Measurements from ENCODE around the gene JAK1.
A peak's percentile ranks its signal among the peaks of the same experiment; 100 is the strongest.
"Not testable (repeated sequence)": the region's sequence is repeated elsewhere in the genome, so short reads cannot be mapped to it uniquely, and the experiment has no call there.

The JAK1 gene

DNA sequence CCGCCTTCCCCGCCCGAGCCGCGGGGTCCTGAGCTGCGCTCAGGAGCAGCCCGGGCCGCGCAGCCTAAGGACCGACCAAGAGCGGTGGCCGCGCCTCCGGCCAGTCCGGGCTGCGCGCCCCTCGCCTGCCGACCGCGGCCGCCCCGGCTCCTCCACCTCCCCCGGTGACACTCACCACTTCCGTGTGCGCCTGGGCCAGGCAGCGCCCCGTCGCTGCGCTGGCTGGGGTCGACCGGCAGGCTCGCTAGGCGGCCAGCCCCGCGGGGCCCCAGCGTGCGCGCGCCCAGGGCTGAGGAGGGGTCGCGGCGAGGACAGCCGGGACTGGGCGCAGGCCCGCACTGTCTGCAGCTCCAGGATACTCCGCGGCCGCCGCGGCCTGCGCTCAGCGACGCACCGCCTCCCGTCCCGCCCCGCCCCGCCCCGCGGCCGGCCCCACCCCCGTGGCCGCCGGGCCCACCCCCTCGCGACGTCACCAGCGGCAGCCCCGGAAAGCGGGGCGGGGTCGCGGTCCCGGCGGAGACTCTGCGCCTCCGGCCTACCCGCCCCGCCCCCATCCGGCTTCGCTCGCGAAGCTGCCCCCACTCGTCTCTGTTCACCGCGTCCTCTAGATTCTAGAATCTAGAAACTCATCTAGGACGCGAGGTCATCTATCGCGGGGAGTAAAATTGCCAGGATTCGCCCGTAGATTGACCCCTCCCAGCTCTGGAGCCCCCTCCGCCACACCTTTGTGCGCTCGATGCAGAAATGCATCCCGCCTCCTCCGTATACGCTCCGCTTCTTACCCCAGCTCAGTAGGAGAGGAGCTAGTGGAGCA, at the start of gene JAK1:
TSS of gene JAK1 (minus strand) at position 392 of the 814 bp plus-strand sequence. CDS start 80,285 bp downstream, outside the sequence.
- DNase-seq (ENCODE audit: low read depth): peak; percentile 89

DNA sequence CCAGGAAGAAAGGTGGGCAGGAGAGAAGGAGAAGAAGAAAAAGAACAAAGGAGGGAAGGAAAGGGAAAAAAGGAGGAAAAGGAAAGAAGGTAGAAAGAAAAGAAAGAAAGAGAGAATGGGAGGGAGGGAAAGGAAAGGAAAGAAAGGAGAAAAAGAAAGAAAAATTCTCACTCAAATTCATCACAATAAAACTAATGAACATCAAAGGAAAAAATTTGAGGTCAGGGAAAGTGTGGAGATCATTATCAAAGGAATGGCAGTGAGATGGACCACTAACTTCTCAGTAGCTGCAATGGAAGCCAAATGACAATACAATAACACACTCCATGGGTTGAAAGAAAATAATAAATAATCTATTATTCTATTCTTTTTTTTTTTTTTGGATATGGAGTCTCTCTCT, 48.0 kb upstream of the JAK1 start:
- DNase-seq (ENCODE audit: low read depth): no peak

DNA sequence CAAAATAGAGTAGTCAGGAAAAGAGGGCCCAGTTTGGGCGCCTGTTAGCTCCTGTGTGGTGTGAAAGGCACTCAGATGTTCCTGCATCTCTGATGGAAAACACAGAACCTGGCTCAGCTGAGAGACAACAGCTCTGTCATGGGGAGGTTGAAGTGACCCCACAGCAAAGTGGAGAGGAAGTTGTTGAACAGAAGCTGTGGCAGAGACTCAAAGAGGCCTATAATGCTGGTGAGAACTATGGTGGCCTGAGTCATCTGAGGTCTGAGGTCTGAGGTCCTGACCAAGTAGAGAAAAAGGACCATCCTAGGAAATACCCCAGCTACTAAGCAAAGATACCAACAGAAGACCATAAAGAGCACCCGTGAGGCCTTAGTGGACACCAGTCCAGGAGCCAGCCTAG, 45.6 kb upstream of the JAK1 start:
- no peak for DNase-seq (ENCODE audit: low read depth)

DNA sequence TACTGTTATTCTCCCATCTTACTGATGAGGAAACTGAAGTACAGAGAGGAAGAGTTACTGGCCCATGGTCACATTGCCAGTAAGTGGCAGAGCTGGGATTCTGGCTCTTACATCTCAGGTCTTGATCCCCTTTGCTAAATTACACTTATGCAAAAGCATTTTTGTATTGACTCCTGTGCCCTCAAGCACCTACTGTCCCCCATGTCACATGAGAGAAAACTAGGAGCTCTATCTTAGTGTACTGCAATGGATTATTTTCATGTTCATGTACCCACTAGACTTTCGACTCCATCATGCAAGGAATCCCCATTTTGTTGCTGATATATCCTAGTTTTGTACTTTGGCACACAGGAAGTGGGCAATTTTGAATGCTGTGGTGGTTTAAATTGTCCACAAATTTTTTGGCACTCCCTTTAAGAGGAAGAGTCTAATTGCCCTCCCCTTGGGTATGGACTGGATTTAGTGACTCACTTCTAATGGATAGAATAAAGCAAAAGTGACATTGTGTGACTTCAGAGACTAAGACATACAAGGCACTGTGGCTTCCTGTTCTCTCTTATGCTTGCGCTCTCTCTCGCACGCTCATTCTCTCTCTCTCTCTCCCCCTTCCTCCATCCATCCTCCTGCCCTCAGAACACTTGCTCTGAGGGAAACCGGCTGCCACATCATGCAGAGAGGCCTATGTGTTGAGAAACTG, 43.5 kb upstream of the JAK1 start:
- DNase-seq (ENCODE audit: low read depth): no peak

DNA sequence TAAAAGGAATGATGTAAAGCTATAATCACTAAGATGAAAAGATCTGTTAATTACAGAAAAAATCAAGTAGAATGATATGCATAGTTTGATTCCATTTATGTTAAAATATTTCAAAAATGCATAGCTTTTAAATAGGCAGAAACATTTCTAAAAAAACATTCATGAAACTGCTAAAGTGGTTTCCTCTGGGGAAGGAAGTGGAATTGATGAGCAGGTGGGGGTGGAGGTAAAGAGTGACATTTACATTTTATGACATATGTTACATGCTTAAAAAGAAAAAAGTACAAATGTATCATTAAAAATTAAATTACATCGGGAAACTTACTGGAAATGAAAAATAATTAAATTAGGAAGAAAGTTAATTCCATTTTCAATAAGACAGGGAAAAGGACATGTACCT, 42.8 kb upstream of the JAK1 start:
- DNase-seq (ENCODE audit: low read depth): no peak

DNA sequence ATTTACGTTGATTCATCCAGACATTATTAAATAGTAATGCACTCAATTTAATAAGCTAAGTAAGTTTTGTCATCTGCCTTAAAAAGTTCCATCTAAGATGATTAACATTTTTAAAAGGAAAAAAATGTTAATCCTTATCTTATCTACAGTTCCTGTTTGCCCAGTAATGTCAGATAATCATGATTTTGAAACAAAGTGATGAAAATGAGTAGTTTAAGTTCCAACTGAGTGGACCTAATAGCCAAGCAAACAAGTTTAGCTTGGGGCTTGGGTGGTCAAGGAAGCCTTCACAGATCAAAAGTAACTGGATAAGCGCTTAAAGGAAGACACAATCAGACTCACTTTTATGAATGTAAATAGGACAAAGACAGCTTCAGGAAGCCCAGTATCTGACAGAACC, 40.5 kb upstream of the JAK1 start:
- DNase-seq (ENCODE audit: low read depth): no peak

DNA sequence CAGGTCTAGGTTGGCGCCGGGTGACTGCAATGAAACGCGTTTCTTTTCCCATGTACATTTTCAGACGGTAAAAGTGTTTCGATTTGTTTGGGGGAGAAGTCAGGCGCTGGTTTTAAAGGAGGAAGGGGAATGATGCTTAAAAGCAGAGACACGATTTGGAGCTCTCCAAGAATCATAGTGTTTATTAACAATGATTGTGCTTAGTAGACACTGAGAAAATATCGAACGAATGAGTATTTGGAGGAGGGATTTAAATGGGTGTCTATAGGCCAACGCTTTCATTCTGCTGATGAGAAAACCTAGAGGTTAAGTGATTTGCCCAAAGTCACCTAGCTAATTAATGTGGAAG, 36.9 kb upstream of the JAK1 start:
- no peak for DNase-seq (ENCODE audit: low read depth)

DNA sequence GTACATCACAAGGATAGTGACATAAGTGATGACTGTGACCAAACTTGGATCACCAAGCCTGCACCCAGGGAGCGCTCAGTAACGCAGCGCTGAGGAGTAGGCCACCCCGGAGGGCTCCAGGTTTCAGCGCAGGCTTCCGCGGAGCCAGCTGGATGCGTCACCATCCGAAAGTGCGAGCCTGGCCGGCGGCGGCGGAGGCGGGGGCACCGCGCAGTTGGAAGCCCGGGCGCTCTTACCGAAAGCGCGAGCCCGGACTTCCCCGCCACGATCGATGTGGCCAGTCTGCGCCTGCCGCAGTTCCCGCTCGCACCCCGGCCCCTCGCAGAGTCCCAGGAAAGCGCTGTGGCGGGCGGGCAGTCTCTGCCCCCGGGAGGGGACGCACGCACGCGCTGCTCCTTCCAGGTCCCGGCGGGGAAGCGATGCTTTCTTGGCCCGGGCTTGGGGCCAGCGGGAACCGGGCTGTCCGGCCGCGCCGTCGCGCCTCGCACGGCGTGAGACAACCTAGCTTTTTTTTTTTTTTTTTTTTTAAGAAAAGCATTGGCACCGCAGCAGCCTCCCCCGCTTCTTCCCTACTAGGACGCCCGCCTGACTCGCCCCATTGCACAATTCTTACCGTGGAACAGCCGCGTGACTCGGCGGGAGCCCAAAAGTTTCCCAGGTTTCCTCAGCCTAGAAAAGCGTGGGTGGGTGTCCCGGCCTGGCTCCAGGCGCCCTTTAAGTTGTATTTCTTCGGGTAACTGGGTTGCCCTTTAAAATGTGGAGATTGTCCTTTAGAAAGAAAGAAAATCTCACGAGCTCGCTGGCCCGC, 36.4 kb upstream of the JAK1 start:
- DNase-seq (ENCODE audit: low read depth): peak; percentile 53

DNA sequence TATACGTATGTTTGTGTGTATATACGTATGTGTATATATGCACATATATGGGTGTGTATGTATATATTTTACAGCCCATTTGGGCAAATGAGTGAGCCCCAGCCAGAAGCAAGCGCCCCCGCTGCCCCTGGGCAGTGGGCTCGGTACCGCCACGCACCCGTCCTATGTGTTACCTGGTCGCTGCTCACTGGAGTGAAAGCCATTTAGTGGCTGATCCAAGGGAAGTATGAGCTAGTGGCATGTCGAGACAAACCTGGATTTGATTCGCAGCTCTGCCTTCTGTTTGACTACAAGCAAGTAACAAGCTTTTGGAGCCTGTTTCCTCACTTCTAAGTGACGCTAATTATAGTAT, 35.8 kb upstream of the JAK1 start:
- no peak for DNase-seq (ENCODE audit: low read depth)

DNA sequence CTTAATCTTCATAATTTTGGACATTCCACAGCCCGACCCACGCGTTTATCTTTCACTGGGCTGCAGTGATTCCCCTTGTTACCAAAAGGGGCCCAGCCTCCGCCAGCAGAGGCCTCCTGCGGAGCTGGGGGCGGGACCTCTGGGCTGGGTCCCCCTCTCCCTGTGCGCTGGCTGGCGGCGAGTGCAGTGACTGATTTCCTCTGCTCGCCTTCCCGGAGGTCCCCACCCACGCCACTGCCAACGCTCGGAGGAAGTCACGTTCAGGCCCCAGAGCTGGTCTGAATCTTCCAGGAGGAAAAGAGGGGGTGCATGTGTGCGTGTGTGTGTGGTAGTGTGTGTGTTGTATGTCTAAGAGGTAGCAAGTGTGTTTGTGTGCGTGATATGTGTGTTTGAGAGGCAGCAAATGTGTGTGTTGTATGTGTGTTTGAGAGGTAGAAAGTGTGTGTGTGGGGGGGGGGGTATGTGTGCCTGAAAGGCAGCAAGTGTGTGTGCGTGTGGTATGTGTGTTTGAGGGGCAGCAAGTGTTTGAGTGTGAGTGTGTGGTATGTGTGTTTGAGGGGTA, 35.0 kb upstream of the JAK1 start:
- DNase-seq (ENCODE audit: low read depth): peak; percentile 56

DNA sequence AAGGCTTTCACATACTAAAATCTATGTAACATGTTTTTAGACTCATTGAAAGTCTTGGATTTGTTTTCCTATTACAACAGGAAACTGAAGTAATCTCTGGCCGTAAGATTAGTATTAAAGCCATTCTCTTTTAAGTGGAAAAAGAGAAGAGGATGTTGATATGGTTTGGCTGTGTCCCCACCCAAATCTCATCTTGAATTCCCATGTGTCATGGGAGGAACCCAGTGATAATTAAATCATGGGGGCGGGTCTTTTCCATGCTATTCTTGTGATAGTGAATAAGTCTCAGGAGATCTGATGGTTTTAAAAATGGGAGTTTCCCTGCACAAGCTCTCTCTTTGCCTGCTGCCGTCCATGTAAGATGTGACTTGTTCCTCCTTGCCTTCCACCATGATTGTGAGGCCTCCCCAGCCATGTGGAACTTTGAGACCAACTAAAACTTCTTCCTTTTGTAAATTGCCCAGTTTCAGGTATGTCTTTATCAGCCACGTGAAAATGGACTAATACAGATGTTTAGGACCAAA, 32.1 kb upstream of the JAK1 start:
- not testable (repeated sequence) for DNase-seq (ENCODE audit: low read depth)

DNA sequence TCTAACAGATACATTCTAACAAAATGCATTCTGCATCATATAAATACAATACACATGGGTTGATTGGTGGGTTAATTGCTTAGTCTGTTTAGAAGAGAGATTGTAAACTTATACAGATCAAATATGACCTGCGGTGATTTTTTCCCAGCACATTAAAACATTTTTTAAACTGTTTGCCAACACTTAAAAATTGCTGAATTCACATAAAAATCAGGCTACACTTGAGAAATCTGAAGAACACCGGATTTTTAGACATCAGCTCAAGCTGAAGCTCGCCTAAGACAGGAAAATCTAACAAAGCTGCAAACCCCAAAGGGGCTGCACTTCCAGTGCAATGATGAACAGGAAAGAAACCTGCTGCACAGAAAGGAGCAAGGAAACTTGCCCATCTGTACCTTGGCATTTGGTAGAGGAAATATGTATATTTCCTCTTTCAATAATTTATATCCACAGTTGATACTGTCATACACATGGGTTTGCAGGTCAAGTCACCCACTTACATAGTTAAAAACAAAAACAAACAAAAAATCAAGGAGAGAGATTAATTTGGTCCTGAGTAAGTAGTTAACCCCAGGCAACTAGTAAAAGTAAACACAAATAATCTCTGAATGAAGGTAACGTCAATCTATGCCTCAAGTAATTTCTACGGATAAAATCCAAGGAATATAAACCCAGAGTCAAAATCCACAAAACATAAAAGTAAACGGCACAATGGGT, 30.4 kb upstream of the JAK1 start:
- no peak for DNase-seq (ENCODE audit: low read depth)

DNA sequence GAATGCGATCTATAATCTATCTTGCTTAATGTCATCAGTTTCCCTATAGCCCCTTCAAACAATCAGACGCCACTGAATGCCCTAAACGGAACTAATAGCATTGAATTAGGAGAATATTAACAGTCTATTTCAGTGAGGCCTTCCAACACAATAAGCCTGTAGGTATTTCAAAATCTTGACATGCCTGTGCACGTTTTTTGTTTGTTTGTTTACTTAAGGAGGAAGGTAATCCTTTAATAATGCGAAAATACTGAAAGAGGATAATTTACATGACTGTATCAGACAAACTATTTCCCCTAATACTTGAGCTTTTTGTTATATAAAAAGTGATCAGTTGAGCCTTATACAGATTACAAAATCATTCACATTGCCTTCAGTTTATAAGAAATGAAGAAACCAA, 29.0 kb upstream of the JAK1 start:
- DNase-seq (ENCODE audit: low read depth): no peak

DNA sequence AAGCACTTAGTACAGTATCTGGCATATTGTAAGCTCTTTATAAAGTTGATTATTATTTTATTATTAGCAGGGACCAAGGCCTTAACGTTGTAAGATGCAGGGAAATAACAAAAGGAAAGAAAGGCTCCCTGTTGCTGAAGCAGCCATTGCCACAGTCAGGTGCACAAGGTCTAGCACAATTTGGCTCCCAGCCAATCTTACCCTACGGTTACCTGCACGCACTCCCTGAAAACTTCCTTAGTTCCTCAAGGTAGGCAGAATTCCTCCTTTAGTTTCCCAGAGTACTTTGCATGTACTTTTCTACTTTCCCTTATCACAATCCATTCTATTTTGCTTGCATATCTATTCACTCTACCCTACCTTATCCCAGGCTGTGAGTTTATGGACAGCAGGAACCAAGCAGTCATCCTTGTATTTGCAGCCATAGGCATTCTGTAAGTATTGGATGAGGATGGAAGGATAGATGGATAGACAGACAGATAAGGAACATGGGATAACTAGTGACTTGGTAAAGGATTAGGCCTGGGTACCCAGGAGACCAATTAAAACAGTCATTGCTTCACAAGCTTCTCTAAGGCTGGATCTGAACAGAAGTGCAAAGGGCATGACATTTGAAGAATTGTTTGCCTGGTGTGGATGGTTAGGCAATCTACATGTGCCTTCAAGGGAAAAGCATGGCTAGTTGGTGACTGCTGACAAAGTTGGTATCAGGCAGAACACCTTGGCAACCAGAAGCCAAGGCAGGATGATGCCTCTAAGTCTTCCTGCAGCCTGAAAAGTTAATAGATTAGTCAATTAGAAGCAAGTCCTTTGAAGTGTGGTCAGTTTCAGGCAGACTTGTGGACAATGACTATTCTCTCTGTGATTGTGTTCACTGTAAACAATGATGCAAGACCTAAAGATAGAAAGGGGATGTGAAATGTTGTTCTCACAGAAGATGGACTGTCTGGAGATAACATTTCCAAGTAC, 20.8 kb upstream of the JAK1 start:
- DNase-seq (ENCODE audit: low read depth): no peak

DNA sequence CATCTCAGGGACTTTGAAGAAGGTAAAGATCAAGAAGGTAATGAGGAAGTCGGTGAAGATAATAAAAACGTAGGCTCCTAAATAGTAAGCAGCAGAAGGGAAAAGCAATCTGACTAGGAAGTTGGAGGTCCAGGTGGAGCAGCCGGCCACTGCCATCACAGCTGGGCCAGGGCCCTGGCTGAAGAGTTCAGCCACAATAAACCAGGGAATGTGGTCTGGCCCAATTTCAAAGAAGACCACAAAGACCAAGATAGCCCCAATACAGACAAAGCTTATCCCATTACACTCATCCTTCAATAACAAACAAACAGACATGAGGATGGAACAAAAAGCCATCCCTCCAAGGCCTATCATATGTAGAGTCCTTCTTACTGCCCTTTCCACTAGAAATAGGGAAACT, 18.4 kb upstream of the JAK1 start:
- DNase-seq (ENCODE audit: low read depth): no peak

DNA sequence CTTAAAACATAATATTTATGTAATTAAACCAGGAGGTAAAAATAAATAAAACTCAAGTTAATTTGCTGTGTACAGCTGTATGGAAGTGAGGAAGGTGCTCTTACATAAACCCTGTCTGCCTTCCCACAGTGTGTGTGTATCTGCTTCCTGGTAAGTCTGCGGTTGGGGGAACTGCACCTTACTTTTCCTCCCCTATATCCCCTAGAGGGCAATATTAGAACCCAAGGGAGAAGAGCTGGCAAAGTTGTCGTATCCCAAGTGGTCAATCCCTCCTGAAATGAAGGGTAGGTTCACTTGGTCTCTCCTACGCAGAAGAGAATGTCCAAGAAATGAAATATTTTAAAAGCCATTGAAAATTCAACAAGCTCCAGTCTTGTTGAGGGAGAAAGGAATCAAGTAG, 17.8 kb upstream of the JAK1 start:
- DNase-seq (ENCODE audit: low read depth): no peak

DNA sequence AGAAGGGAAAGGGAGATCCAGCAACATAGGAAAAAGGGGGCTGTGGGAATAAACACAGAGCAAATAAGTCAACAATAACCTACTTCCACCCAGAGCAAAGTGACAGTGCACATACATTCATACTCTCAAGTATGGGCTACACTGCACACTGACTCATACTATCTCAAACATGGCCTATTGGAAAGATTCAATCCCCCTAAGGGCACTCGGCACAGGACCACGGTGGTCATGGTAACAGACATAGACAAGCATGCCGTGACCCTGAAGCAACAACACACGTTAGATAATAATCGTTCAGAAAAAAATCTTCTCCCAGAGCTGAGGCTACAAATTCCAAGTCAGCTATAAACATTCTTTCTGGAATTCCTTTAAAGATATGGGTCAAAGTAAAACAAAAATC, 16.8 kb upstream of the JAK1 start:
- DNase-seq (ENCODE audit: low read depth): no peak

DNA sequence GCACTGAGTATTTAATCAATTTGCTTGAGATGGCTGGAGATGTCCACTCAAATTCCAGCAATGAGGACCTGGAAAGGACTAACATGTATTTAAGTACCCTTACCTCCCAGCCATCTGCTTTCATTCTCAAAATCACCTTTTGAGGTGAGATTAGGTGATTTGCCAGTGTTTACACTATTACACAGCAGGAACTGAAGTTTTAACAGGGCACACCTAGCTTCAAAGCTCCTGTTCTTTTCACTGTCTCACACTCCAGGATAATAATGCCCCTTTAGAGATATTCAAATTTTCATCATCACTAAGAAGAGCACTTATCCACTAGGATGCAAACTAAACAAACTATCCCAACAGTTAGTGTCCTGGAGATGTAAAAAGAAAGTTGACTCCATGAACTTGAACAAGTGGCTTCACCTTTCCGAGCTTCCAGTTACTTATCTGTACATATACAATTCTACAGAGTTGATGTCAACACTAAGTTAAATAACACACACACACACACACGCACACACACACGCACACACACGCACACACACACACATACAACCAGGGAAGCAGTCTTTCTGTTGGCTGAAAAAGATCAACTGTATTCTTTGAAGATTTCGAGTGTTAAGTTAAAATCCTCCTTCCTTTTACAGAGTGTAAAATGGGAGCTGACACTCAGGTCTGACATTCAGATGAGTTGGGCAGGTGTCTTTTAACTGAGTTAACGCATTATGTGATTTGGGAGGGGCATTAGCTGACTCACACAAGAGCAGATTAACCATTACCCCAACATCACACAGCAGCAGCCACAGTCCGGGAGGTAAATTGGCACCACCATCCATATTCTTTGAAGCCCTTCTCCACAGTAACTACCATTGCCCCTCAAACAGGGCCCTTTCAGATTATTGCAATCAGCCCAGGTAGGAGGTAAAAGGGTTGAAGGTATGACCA, 15.5 kb upstream of the JAK1 start:
- DNase-seq (ENCODE audit: low read depth): no peak

All from activated T-cell treated with anti-CD3 and anti-CD28 coated beads for 1 hour (primary cell).